Stimulated activated CD8-positive, alpha-beta memory T cell treated with anti-CD3 and anti-CD28 coated beads, Interleukin-12 subunit alpha, Interleukin-12 subunit beta, amount 100 ng/mL, for 24 hours (primary cell): Measurements from ENCODE around the gene TMEM240.
"Not testable (repeated sequence)": the region's sequence is repeated elsewhere in the genome, so short reads cannot be mapped to it uniquely, and the experiment has no call there.

Experiments used
- DNase-seq: peaks from one replicate; pipeline ENCODE4 v3.0.0-alpha.2; 2020; ENCODE audit errors: extremely low read depth

Gene TMEM240

DNA sequence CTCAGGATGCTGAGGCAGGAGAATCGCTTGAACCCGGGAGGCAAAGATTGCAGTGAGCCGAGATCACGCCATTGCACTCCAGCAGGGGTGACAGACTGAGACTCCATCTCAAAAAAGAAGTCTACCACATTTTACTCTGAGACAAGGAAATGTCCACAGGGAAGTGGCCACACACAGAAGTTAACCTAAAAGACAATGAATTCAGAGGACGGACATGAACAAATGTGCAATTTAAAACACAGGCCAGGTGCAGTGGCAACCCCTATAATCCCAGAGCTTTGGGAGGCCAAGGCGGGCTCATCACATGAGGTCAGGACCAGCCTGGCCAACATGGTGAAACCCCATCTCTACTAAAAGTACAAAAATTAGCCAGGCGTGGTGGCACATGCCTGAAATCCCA lies 17.3 kb upstream of the TMEM240 start:
- not testable (repeated sequence) for DNase-seq

DNA sequence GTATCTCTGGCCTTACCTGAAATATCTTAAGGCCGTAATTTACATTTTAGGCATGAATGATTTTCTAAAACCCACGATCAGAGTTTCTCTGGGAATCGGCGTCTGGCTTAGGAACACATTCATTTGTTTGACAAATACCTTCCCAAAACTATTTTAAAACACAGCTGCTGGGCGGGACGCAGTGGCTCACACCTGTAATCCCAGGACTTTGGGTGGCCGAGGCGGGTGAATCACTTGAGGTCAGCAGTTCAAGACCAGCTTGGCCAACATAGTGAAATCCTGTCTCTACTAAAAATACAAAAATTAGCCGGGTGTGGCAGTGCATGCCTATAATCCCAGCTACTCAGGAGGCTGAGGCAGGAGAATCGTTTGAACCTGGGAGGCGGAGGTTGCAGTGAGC lies 16.5 kb upstream of the TMEM240 start:
- not testable (repeated sequence) for DNase-seq

DNA sequence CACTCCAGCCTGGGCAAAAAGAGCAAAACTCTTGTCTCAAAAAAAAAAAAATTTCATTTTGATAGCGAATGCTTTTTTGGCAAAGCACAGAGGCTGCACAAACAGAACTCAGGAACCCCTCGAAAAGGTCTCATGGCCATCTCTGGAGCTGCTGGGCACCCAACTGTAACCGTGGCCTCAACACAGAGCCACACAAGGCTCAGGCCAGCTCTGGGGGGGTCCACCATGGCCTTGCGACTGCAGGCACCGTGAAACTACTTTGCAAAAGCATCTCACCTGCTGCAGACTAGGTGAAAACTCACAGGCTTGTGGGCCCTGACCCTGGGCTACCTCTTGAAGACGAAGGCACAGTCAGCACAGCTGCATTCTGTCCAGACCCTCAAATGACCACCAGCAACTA lies 16.1 kb upstream of the TMEM240 start:
- no peak for DNase-seq

DNA sequence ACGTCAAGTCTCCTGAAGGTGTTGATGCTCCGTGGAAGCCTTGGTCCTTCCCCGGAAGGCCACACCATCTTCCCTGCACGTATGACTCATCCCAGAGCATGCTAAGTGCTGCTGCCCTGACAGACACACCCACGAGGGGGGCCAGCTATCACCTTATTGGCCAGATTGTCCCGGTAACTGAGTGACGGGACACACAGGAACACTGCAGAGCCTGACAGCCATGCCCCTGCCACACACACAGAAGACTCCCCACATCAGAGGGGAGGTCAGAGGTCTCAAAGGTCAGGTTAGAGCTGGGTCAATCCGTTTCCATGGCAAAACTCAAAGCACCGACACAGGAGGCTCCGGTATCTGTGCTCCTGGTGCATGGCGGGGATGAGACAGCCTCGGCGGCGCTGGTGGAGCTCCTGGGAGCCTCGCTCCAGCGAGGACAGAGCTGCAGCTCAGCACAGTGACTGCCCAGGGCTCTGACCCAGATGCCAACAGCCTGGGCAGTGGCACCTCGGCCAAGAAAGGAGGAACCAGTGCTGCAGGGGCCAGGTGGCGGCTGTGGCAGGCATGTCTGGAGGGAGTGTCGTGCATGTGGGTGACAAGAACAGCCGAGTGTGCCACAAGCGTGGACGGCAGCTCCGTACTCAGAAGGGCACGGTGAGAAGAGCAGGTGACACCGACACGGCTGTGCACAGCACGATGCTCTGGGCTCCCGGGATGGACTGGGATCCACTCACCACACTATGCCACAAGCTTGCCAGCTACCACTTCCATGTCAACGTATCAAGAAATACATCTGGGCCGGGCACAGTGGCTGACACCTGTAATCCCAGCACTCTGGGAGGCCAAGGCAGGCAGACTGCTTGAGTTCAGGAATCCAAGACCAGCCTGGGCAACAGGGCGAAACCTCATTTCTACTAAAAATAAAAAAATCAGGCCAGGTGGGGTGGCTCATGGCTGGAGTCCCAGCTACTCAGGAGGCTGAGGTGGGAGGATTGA lies 14.8 kb upstream of the TMEM240 start:
- no peak for DNase-seq

DNA sequence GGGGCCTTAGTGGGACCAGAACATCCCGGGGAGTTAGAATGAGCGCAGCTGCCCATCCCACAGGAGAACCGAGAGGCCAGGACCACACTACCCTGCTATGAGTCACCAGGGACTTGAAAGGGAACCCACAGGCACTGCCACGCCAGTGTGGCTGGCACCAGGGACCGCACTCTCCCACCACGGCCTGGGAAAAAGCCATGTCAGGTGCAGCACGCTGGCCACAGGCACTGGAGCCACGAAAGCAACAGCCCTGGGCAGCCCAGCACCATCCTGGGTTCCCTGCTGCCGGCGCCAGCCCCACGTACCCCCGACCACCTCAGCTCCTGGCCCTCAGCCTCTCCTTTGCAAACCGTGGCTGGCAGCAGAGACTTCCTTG lies 14.1 kb upstream of the TMEM240 start:
- no peak for DNase-seq

DNA sequence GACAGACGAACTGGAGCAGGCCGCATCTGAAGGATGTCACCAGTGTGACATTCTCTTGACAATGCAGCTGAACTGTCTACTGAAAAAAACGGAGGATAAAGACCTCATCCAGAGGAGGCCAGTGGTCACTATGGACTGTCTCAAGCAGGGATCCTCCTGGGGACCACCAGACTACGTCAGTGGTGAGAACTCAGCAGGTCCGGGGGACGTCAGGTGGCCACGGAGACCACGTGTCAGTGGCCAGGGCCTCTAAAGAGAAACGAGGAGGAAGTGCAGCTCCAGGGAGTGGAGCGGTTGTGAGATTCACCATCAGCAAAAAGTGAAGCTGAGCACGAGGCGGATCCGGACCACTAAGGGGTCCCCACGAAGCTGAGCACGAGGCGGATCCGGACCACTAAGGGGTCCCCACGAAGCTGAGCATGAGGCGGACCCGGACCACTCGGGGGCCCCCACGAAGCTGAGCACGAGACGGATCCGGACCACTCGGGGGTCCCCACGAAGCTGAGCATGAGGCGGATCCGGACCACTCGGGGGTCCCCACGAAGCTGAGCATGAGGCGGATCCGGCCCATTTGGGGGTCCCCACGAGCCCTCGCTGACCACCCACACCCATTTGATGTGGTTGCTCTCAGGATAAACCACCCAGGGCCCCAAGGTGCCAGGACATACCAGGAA lies 13.5 kb upstream of the TMEM240 start:
- DNase-seq: no peak

DNA sequence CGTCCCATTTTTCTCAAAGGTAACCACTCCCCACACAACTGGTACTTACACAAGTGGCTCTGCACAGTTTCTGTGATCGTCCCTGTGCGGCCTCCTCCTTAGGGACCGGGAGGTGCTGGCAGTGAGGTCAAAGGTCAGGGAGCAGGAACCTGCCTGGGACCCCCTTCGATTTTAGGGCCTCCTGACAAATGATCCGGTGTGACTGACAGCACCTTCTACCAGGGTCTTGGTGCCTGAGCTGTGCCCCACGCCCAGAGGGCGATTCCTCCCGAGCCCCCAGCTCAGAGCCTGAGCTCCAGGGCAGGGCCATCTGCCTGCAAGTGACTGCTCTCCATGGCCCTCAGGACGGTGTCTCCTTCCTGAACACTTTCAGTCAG lies 11.8 kb upstream of the TMEM240 start:
- no peak for DNase-seq

DNA sequence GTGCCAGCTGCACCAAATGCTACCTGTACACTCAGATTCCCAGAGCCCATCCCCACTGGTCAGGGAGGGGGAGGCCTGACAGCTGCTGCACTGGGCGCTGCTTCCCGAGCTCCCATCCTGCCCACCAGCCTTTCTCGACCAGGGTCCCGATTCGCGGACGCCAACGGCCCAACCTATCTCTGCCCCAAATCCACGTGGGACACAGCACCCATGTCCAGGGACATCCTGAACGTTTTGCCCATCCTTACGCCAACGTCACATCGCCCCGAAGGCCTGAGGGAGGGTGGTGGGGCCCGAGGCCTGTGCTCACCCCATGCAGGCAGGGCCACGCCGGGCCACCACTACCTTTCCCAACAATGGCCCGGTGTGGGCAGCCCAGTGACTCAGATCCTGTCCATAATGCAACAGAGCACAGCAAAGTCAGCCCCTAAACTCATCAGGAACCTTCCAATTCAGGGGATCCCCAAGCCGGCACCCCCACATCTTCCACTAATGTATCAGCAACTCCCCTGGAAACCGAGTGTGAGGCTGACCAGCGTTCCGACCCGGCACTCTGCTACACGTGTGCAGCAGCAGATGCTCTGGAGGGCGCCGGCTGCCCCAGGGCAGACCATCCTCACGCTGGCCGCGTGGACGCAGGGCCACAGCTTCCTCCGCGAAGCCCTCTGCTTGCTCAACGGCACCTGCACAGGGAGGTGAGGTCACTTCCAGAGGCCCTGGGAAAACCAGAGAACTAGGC lies 11.3 kb upstream of the TMEM240 start:
- no peak for DNase-seq

DNA sequence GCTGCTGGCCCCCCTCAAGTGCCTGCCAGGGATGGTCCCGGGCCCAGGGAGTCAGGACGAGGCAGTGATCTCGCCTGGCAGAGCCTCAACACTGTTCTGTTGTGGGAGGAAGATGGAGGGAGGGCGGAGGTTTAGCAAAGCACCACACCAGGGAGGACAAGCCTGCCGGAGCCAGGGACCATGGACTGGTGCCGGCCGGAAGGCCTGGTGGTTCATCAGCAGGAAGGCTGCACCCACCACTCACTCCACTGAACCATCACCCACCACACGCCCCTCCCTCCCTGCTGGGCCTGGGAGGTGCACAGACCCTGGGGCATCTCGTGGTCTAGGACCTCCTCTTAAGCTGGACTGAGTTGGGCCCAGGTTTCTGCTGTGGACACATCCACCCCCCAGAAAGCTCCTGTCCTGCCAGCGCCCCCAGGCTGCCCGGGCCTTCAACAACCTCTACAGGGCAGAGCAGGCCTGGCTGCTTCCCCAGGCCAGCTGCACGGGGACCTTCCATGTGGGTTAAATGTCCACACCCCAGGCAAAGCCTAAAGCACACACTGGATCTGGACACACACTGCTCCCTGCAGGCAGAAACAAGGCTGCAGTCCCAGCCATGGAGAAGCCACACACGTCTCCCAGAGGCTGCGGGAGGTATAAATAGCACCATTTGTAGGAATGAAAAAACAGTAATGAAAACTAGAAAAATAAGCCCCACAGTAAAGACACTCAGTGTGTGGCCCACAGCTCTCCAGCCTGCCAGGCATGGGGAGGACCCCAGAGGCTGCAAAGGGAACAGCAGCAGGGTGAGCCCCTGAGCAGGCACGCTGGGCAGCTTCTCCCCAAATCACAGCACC lies 10.4 kb upstream of the TMEM240 start:
- no peak for DNase-seq

DNA sequence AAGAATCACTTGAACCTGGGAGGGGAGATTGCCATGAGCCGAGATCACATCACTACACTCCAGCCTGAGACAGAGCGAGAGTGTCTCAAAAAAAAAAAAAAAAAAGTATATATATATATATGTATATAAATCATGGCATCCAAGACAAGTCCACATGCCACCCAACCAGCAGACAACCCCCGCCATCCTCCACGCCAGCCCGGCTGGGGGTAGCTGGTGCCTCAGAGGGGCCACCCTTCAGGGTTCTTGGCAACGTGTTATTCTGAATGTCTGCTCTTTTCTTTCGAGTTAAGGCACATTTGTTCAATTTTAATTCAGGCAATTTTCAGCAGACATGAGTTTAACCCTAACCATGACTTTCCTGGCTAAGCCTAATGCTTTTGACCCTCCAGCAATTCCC lies 9.7 kb upstream of the TMEM240 start:
- DNase-seq: no peak

DNA sequence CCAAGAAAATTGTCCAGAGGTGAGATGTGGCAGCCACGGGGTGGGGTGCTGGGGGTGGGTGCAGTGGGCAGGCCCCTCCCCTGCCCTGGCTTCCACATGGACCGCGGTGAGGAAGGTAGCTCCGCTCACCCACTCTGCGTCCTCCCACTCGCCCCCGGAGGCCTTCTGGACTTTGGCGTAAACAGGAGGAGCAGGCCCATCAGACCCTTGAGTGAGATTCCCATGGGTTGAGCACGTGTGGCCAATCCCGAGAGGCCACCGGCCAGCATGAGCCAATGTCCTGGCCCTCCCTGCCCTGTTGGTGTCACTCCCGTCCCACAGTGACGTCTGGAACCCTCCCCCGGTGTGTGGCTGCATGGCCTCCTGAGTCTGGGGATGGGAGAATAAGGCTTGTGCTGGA lies 8.2 kb upstream of the TMEM240 start:
- no peak for DNase-seq

DNA sequence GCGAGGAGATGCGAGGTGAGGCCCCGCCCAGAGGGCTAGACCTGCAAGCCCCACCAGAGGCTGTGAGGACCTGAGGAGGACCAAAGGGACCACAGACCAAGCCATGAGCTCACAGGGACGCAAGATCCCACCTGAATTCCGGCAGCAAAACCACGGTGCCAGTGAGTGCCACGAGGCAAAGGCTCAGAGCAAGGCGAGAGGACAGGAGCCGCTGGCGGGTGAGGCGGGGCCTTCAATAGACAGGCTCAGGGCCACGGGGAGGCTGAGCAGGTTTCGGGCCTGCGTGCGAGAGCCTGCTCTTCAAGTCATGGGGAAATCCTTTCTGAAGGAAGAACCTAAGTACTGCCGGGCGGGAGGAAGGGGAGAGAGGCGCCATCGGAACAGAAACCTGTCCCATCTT lies 7.1 kb upstream of the TMEM240 start:
- no peak for DNase-seq

DNA sequence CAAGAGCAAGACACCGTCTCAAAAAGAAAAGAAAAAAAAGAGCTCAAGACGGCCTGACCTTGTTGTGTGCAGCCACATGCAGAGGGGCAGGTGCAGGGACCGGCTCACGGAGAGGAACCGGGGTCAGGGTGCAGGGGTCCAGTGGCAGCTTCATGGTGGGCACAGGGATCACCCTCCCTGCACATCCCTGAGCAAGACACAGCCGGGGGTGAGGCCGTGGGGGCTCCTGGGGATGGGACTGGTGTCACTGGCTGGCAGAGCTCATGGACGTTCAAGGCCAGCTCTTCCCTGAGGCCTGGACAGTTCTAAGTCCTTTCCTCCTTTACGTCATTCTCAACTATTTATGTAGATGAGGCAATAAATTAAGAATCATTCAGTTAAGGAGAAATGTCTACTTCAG lies 6.6 kb upstream of the TMEM240 start:
- DNase-seq: no peak

DNA sequence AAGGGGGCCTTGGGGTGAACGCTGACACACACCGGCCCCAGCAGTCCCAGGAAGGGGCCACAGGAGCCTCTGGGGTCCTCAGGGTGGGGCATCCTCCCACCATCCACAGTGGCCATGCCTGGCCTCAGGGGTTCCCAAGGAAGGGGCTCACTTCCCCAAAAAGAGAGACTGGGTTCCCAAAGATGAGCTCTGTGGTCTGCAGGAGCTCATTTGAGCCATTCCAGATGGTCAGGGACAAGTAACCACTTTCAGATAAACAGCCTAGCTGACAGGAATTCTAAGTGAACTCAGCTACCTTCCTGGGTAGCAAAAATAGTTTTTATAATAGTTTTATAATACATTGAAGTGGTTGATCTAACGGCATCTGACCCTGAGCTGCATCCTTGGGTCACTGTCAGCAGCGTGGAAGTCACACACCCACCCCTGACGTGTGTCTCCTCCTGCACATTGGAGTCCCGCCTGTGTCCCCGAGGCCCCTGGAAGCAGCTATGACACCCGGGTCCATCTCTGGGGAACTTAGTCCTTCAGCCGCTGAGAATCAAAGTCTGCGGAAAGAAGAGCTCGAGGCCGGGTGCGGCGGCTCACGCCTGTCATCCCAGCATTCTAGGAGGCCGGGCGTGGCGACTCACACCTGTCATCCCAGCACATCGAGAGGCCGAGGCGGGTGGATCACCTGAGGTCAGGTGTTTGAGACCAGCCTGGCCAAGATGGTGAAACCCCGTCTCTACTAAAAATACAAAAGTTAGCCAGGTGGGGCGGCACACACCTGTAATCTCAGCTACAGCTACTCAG lies 5.7 kb upstream of the TMEM240 start:
- DNase-seq: no peak

DNA sequence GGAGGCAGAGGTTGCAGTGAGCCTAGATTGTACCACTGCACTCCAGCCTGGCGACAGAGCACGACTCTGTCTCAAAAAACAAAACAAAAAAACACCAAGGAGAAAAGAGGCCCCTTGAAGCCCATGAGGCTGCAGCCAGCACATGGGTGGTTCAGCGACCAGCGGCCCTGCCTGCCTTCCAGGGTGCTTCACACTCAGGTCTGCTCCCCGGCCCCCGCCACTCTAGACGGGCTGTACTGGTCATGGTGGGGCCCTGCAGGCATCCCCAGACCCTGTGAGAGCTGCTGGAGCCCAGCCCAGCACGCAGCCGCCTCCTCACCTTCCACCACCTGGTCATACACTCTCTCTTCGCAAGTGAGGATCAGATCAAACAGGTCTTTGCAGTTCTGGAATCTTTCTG lies 4.1 kb upstream of the TMEM240 start:
- DNase-seq: no peak

DNA sequence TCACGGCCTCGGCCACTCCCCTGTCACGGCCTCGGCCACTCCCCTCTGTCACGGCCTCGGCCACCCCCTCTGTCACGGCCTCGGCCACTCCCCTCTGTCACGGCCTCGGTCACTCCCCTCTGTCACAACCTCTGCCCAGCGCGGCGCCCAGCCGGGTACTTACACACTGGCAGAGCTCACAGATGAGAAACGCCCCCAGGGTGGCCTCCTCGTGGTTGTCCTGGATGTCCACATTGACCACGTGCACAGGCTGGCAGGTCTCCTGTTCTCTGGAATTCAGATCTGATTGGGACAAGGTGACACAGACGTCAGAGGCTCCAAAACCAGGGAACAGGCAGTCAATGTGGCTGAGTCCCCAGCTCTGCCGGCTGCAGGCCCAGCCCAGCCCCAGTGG lies 3.3 kb upstream of the TMEM240 start:
- no peak for DNase-seq

DNA sequence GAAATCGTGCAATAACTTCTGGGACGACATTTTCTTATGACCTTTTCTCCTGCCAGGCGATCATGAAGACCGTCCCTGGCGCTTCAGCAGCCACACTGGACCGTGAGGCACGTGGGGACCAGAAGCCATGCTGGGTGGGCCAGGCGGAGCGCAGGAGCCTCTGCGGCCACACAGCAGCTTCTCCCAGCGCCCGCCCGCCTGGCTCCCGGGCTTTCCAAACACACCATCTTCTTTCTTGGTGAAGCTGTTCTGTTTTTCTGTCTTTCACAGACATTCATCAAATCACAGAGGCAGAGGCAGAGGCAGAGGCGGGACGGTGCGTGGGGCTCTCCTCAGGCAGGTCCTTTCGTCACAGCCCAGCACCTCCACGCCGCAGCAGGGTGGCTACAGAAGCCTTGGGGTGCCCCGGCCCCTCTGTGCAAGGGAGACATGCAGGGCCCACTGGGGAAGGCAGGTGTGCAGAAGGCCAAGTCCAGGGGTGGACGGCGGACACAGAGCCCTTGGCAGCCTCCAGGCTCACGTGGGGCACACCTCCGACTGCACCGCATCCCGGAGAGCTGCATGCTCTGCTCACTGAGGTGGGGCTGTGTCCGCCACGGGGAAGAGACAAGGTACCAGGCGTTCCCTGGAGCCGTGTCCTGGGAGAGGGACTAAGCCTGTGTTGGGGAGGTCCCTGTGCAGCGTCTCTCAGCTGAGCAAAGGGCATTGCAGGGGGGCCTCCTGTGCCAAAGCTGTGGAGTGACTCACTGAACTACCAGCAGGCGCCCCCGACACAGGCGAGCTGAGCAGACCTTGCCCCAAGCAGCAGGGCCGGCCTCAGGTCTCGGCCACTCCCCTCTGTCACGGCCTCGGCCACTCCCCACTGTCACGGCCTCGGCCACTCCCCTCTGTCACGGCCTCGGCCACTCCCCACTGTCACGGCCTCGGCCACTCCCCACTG lies 2.6 kb upstream of the TMEM240 start:
- no peak for DNase-seq

DNA sequence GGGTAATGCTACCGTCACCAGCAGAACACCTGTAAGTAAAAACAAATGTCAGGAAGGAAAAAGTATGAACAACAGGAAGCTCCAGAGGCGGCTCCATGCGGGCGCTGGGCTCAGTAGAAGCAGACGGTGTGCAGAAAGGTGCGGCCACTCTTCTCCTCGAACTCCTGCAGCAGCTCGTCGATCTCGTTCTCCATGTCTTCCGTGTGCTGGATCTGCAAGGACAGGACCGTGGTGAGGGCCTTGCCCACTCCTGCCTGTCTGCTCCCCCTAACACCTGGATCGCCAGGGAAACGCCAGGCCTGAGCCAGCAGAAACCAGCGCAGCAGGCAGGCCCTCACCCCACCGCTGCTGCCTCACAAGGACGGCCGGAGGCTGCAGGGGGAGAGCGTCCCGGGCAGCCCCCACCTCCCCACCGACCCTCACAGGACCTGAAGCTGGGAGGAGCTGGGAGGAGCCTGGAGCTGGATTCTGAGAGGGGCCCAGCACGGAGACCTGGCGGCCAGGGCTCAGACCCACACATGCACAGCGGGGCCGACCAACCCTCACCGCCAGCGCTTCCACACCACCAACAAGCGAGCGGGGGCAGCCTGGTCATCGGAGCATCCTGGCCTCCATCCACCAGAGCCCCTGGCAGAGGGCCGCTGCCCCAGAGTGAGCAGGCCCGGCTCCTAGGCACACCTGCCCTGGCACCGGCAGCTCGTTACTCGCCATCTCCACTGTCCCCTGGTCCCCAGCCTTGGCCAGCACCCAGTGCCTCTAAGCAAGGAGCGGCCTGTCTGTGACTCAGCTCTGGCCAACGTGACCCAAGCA lies 1.7 kb upstream of the TMEM240 start:
- no peak for DNase-seq
